Stimulated activated CD4-positive, alpha-beta T cell treated with anti-CD3 and anti-CD28 coated beads, Interleukin-4, amount 100 ng/mL, for 4 hours (primary cell): Measurements from ENCODE around the gene FAM193A.
"Not testable (repeated sequence)": the region's sequence is repeated elsewhere in the genome, so short reads cannot be mapped to it uniquely, and the experiment has no call there.

ENCODE experiments used
- DNase-seq, 2 experiments: peaks; one replicate each; pipeline ENCODE4 v3.0.0-alpha.2; 2020

FAM193A gene

DNA sequence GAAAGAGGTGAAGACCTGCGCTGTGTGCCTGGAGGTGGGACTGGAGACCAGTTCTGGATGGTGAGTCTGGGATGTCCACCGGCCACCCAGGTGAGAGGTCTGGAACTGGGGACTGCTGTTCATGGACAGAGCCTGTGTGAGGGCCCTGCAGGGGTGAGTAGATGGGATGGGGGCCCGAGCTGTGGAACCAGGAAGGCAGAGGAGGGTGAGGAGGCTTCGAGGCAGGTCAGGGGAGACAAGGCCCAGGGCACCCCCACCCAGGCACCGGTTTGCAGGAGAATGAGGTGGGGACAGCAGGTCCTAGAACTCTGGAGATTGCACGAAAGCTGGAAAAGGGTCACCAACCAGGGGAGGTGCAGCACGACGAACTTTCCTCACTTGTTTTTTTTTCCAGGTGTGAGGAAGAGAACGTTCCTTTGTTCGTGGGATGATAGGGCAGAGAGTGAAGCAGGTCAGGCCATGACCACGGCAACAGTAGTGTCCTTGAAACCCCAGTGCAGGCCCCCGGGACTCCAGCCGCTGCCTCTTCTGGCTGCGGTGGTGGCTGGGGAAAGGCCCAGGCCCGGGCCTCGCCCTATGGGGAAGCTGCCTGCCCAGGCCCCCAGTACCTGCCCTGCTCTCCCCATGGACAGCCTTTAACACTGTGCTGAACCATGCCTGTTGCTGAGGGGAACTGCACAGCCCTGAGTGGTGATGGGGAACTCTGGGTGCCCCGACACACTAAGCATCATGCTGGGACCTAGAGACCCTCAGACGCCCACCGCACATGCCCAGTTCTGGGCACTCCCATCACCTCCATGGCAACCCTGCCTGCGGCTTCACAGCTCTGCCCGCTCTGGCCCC is 196.8 kb downstream of the FAM193A start:
- DNase-seq = no peak

DNA sequence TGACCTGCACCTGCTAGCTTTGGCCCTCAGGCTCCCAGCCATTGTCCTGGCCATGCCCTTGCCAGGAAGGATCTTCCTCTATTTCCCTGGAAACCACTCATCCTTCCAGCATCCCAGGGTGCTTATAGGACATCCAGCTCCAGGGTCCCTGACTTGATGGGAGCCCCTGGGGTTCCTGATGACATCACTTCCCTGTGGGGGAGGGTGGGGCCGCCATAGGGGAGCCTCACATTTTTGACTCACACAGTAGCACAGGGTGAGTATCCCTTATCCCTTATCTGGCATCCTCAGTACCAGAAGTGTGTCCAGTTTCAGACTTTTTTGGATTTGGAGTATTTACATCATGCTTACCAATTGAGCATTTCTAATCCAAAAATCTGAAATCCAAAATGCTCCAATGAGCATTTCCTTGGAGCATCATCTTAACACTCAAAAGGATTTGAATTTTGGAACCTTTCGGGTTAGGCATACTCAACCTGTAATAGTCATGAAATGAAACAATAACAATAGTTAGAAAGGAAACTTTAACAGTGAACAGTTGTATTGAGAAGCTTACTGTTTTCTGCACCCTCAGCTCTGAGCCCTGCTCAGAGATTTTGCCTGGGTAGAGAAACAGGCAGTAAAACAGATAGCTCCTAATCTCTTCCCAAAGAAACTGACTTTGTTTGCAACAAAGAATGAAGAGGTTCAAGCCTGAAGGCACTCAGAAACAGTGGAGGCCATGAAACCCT is 197.6 kb downstream of the FAM193A start:
- no peak for DNase-seq

DNA sequence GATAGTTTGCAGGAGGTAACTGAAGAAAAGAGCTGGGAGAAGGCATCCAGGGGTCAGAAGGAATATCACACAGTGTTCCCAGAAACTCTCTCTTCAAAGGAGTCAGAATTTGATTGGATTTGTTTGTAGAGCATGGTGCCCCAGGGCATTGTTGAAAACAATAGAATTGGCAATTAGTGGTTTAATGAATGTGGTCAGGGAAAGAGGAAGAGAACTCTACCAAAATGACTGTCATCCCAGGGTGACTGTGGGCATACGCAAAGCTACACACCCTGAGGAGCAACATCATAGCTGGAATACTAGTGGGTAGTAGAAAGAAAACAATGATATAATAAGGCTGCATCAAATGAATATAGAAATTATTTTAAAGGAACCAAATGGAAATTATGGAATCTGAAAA is 198.2 kb downstream of the FAM193A start:
- DNase-seq = no peak

DNA sequence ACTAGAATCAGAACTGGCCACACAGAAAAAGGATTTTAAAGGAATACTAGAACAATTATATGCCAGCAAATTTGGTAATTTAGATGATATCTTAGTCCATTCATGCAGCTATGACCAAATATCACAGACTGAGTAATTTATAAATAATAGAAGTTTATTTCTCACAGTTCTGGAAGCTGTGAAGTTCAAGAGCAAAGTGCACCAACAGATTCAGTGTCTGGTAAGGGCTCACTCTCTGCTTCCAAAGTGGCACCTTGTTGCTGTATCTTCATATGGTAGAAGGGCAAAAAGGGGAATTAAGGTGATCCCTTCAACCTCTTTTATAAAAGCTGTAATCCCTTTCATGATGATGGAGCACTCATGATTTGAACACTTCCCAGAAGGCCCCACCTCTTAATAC is 199.4 kb downstream of the FAM193A start:
- no peak for DNase-seq

DNA sequence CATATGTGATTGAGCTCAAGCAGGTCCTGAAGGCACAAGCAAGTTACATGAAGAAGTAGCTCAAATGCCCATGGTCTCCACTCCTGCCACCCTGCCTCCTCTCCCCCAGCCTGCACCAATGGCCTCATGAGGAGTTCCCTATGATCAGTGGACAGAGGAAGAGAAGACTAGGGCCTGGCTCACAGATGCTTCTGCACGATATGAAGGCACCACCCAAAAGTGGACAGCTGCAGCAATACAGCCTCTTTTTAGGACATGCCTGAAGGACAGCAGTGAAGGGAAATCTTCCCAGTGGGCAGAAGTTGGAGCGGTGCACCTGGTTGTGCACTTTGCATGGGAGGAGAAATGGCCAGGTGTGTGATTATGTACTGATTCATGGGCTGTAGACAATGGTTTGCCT is 201.8 kb downstream of the FAM193A start:
- not testable (repeated sequence) for DNase-seq

DNA sequence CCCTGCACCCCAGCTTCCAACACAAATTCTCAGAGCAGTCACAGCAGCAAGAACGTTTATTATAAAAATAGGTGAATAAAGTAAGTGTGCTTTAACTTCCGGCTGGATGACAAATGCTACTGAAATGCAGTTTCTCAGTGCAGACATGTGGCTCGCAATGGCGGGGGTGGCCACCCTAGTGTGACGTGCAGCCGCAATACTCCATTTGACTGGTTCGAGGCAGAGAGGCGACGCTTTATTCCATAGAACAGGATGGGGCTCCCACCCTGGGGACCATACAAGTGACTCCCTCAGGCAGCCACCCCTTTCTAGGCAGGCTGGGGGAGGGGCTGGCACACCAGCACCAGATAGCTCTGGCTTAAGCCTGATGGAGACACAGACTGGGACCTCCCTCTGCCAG is 205.2 kb downstream of the FAM193A start:
- DNase-seq = no peak

DNA sequence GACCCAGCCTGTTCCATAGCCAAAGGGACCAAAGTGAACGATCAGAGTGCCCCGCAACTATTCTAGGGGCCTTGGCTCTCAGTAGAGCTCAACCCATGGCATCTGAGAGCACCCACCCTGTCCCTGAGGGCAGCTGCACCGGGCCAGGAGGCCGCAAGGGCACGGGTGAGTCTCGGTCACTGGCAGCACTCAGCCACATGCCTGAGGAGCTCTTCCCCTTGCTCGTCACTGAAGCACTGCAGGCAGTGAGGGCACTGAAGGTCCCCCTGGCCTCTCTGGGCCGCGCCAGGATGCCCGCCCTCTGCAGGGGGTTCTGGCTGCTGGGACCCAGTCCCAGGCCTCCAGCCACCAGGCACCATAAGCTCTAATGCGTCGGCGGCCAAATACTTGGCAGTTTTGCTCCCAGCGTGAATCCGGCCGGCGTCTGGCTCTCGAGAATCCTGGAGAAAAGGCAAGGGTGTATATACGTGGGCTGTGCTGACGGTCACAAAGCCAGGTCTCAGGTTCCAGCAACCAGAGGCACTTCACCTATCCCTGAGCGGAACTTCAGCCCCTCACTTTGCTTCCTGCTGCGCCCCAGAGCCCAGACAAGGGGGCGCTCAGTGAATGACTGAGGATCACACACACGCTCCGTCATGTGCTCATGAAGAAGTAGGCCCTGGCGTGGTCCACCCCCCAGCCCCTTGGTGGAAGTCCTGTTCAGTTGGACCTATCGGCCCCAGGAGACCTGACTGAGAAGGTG is 205.8 kb downstream of the FAM193A start:
- no peak for DNase-seq

DNA sequence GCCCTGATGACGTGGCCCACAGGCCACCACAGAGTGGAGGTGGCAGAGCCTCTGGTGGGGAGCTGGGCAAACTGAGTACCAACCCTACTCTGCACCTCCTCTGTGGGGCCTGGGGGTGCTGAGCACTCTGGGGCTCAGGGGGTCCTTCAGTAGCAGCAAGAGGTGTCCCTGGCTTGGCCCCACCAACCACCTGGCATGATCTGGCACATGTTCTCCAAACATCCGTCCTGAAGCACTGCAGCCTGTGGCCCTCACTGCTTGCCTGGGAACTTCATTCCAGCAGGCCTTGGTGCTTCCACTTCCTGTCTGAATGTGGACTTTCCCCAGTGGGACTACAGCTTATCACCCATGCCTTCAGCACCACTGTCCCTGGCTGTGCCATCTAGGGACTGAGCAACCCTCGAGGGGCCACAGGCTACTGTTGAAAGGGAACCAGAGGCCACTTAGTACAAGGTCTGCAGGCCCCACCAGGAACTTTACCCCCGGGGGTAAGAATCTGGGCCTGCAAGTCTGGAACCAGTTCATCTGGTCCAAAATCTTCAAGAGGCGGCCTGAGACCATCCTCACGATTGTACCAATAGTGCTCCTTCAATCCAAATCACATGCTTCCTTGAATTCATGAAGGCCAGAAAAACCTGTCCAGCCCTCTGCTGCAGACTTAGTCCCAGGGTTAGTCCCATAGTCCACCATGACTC is 206.5 kb downstream of the FAM193A start:
- no peak for DNase-seq

DNA sequence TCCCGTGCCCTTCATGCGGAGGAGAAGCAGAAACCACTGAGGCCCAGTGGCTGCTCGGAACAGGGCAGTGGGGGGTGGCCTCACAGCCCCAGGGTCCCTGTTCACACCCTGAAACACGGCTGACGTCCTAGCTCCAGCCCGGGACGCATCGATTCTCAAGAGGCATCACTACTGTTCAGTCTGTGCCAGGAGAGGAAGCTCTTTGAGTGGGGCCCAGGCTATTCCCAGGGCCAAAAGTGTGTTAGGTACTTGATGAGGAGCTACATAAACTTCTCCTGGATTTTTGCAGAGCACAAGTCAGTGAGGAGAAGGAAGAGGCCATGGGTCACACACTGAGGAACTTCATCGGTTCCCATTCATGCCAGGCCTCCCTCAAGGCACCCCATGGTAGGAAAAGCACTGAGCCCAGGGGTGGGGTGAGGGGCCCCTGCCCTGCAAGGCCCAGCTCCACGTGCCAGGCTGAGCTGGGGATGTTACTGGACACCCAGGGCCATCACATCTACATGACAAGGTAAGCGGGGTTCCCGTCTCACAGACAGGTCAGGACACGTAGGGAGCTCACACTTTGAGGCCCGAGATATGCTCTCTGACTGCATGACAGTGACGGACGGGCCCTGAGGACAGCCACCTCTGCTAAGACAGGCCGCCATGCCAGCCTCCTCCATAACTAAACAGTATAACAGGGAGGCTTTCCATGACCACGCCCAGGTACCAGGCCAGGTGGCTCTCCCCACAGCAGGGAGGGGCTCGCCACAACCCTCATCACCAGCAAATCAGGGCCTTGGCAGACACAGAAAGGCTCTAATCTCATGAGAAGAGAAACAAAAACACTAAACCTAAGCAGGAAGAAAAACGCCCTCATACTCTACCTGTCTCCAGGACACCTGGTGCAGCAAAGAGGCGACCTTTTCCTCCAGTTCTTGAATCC is 207.3 kb downstream of the FAM193A start:
- DNase-seq = no peak

DNA sequence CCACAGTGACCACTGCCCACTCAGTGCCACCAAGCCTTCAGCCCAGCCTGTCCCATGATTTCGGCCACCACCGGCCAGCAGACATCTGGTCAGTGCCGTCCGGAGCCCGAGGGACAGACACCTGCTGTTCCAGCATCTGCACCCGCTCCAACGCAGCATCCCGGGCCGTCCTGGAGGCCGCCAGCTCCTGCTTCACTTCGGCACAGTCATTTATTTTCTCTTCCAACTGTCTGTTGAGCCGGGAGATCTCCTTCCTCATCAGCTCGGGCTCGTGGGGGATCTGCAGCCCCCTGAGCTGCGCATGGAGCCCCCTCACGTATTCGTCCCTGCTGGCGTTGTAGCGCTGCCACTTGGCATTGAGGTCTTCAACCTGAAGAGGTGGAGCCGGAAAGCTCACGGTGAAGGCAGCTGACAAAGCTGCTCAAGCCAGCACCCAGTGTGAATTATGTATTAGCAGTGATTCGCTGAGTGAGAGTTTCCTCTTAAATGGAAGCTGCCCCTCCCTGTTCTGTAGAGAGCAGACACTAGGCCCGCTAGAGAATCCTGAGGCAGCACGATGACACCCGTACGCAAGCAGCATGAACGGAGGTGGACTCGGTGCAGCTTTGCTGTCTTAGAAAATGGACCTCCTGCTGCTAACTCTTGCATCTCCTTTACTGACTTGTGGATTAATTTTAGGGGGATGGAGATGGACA is 208.3 kb downstream of the FAM193A start:
- DNase-seq = no peak

DNA sequence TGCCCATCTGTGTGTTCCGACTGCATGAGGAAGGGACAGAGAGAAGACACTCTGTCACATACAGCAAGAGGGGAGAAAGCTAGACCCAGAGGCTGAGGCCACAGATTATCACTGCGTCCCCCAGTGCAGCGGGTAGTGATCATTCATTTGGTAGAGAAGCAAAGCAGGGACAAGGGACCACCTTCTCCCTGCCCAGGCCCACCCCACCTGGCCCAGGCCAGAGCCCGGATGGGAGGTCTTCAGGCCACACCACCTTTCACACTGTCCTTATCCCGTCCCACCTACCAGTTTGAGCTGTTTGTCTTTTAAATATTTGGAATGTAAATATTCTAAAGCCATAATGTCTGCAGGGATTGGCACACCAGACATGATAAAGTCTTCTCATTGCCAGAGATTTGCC is 209.1 kb downstream of the FAM193A start:
- DNase-seq = no peak

DNA sequence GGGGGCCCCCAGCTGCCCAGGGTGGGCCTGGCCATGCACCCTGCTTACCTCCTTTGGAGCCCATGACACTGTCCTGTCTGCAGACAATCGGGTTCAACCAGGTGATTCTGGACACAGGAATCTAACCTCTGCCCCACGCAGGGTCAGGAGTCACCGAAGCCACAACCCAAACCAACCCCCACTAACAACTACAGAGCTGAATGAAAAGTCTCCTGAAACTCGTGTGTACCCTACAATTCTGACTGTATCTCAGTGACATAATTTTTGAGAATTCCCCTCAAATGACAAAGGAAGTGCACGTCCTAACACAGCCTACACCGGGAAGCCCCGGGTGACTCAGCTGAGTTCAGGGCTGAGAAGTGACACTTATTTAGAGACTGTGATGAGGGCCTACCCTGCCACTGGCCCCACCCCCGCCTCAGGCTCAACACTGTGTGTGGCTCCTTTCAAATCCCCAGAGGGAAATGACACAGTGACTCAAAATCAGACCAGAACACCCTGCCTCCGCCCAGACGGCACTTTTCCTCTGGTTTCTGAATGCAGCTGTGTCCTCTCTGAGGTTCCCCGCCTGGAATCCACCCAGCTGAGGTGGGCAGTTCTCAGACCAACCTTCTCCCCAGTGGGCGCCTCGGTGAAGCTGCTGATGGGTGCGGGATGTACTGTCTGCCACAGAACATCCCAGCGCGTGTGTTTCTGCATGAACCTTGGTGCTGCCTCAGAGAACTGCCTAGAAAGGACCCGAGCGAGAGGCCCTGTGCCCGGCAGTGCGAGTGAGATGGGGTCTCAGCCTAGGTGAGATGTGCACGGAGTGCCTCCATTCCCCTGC is 209.7 kb downstream of the FAM193A start:
- peak; percentile 86 to 94 for DNase-seq

DNA sequence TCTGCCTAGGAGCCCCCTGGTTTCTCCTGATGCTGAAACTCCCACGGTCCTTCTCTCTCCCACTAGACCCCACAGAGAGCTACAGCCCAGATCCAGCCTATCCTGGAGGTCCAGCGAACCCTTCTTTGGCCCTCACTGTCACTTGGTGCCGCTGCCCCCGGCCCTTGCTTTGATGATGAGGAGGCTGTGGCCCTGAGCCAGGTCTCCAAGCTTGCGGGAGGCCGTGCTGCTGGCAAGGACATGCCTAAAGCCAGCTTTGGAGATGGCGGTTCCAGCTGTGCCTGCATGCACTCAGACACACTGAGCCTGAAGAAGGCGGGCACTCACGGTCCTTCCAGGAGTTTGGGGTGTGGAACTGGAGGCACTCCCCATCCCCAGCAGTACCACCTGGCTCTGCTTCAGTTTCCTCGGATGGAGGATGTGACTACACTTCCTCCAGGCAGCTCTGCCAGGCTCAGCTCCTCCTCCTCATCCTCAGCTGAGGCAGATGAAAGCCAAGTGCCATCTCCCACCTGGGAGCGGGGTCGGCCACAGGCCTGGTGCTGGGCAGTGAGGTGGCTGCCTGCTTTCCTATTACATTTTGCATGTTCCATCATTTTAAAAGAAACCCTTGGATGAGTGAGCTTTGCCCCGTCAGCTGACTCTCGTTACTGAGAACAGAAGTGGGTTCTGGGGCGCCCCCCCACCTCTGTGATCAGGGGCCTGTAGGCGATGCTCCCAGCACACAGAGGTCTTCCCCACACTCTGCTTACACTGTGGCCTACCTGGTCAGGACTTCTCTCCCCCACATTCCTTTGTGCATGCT is 210.6 kb downstream of the FAM193A start:
- DNase-seq = no peak

DNA sequence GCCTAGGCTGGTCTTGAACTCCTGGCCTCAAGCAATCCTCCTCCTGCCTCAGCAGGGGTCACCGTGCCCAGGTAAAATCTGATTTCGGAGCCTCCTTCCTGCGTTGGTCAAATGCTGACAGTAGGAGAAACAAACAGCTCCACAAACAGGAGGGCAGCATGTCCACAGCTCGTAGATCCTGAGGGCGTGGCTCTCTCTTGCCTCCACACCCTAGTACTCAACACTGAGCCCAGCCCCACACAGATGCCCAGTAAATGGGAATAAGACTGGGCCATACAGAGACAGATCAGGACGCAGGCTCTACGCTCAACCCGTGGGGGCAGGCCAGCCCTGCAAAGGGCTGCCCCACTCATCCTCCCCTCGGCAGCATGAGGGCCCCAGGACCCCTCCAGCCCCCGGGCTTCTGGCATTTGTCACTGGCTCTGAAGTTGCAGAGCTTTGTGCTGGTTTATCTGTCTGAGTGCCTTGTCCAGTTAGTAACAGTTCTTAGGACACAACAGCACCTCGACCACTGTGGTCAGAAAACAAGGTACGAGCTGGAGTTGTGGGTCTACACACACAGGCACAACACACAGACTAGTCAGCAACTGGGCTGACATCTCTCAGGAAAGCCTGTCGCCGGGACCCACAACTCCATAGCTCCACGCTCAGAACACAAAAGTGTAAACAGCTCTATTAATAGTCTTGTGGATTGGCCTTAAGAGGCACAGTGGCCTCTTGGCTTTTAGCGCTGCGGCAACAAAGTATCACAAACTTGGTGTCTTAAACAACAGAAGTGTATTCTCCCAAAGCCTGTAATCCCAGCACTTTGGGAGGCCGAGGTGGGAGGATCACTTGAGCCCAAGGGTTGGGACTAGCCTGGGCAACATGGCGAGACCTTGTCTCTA is 214.5 kb downstream of the FAM193A start:
- DNase-seq = no peak

DNA sequence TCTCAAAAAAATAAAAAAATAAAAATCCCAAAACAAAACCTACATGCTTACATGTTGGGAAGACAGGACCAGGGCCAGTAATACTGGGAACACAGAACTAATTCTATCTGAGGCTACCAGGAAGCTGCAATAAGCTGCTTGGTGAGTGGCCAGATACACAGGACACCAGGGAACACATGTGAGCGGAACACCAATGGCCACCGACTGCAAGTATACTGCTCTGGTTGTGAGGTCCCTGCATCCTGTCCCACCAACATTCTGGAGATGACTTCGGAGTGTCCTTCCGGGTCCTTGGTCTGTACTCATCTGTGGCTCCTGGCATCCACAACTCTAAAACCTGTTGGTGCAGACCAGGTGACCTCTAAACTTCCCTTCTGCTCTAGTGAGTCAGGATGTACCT is 217.0 kb downstream of the FAM193A start:
- DNase-seq = no peak

DNA sequence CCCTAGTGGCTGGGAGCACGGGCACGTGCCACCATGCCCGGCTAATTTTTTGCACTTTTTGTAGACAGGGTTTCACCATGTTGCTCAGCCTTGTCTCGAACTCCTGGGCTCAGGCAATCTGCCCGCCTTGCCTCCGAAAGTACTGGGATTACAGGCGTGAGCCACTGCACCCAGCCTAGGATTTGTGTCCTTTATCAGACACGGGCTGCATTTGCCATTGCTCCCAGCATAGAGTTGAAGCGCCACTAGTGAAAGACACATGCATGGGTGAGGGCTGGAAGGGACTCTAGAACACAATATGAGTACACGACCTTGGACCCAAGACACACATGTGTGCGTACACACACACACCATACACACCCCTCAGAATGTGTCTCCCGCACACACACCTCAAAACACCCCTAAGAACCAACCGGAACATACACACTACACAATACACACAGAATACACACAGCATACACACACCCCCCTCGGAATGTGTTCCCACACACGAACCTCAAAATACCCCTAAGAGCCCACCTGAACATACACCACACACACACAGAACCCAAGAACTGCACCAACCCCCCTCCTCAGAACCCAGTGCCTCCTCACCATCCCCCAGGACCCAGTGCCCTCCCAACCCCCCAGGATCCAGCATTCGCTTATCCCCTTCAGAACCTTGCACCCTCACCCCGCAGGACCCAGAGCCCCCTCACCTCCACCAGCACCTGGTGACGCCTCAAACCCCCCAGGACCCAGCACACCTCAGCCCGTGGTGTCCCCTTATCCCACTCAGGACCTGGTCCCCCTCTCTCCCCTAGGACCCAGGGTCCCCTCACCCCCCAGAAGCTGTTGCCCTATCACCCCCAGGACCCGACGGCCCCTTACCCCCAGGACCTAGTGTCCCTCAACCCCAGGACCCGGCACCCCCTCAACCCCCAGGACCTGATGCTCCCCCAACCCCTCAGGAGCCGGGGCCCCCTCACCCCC is 218.7 kb downstream of the FAM193A start:
- DNase-seq = no peak
